ENCODE measurements around the gene TOX2.
A peak's percentile ranks its signal among the peaks of the same experiment; 100 is the strongest.

Gene TOX2

GRCh38 chr20:44081888-44082287, 167.2 kb downstream of the TOX2 start:
- no peak for DNase-seq

GRCh38 chr20:44083220-44083933, 168.7 kb downstream of the TOX2 start:
- peak in 1 of 3 experiments; percentile 5 for DNase-seq

GRCh38 chr20:44084439-44084838, 169.8 kb downstream of the TOX2 start:
- DNase-seq = no peak

- no peak for DNase-seq
These were observed 170.2 kb downstream of the TOX2 start for GRCh38 chr20:44084891-44085290.

- no peak for DNase-seq
These were observed 171.2 kb downstream of the TOX2 start for GRCh38 chr20:44085616-44086434.

GRCh38 chr20:44087051-44087856, 172.6 kb downstream of the TOX2 start:
- no peak for DNase-seq

- DNase-seq = no peak
These were observed 173.1 kb downstream of the TOX2 start for GRCh38 chr20:44087857-44088120.

- peak; percentile 27 to 76 (median 42) for DNase-seq
These were observed 175.5 kb downstream of the TOX2 start for GRCh38 chr20:44089987-44090674.

- no peak for DNase-seq
These were observed 176.4 kb downstream of the TOX2 start for GRCh38 chr20:44091026-44091425.

- DNase-seq = peak; percentile 11 to 67 (median 60)
These were observed 178.0 kb downstream of the TOX2 start for GRCh38 chr20:44092551-44093248.

GRCh38 chr20:44093249-44093582, 178.6 kb downstream of the TOX2 start:
- DNase-seq = no peak

- no peak for DNase-seq
These were observed 181.2 kb downstream of the TOX2 start for GRCh38 chr20:44095831-44096230.

- peak in 1 of 3 experiments; percentile 28 for DNase-seq
These were observed 183.0 kb downstream of the TOX2 start for GRCh38 chr20:44097521-44098255.

GRCh38 chr20:44098256-44098630, 183.6 kb downstream of the TOX2 start:
- DNase-seq = no peak

- DNase-seq = no peak
These were observed 184.0 kb downstream of the TOX2 start for GRCh38 chr20:44098657-44099056.

- peak in 1 of 3 experiments; percentile 36 for DNase-seq
These were observed 185.2 kb downstream of the TOX2 start for GRCh38 chr20:44099832-44100231.

GRCh38 chr20:44102582-44102981, 187.9 kb downstream of the TOX2 start:
- DNase-seq = no peak

- peak in 2 of 3 experiments; percentile 44 to 54 for DNase-seq
These were observed 190.3 kb downstream of the TOX2 start for GRCh38 chr20:44104798-44105517.

GRCh38 chr20:44106615-44107014, 192.0 kb downstream of the TOX2 start:
- no peak for DNase-seq

- DNase-seq = no peak
These were observed 195.3 kb downstream of the TOX2 start for GRCh38 chr20:44109951-44110361.
